Omental fat pad (tissue), 4 donors: ENCODE results near the gene UPF1. TPM values are rescaled to one million over a fixed set of nuclear protein-coding genes. Genes with fewer than 3 reads are reported as not detected.

ENCODE experiments used
- ATAC-seq: fragments of 150-250 bp; one replicate; pipeline ENCODE4 v1.9.1; 2016; ENCODE audit warnings: mild to moderate bottlenecking, moderate library complexity; ENCODE audit not compliant: low FRiP score
- DNase-seq: peaks from one replicate; pipeline ENCODE4 v3.0.0-alpha.2; 2019; ENCODE audit warnings: low spot score
- CTCF ChIP-seq, 3 donors: fragments of 450-650 bp; IDR thresholded peaks; one replicate each; pipeline ENCODE4 v1.5.1; 2016 to 2017; ENCODE audit warnings: antibody characterized with exemption in 3 of 3, mild to moderate bottlenecking in 3 of 3, moderate library complexity in 2 of 3
- total RNA-seq, 4 donors: library from RNA; depleted of rRNA; stranded (reverse); fragments of >200 nt; gene quantifications; one replicate each; pipeline ENCODE4 v1.1.0, GENCODE V29; 2016

Gene UPF1
- total RNA-seq, 4 donors from 2014 or later: 67.3 to 113 (median 96.0) TPM

- DNase-seq: no peak
- no peak for ATAC-seq
- no peak for TF ChIP-seq CTCF (IDR thresholded peaks at IDR 0.05)
Measured at GRCh38 chr19:18851673-18852325, 20.0 kb downstream of the UPF1 start.

- TF ChIP-seq CTCF (IDR thresholded peaks at IDR 0.05): no peak
- ATAC-seq (no peak), DNase-seq (no peak)
Measured at GRCh38 chr19:18852648-18853047, 20.9 kb downstream of the UPF1 start.

- no peak for DNase-seq
- no peak for TF ChIP-seq CTCF (IDR thresholded peaks at IDR 0.05)
- ATAC-seq: no peak
Measured at GRCh38 chr19:18853755-18854427, 22.1 kb downstream of the UPF1 start.

GRCh38 chr19:18854982-18855381 is 23.2 kb downstream of the UPF1 start:
- TF ChIP-seq CTCF (IDR thresholded peaks at IDR 0.05): no peak
- DNase-seq (no peak), ATAC-seq (no peak)

GRCh38 chr19:18855647-18856384 is 24.1 kb downstream of the UPF1 start:
- ATAC-seq (no peak), DNase-seq (no peak)
- no peak for TF ChIP-seq CTCF (IDR thresholded peaks at IDR 0.05)

GRCh38 chr19:18856385-18857126 is 24.8 kb downstream of the UPF1 start:
- ATAC-seq (no peak), DNase-seq (no peak)
- TF ChIP-seq CTCF (IDR thresholded peaks at IDR 0.05): no peak
